Smooth muscle cell (in vitro differentiated cells): ENCODE data around the gene ARHGEF3. TPM values are rescaled to one million over a fixed set of nuclear protein-coding genes. Genes with fewer than 3 reads are reported as not detected.
A peak's percentile ranks its signal among the peaks of the same experiment; 100 is the strongest.

Experiments used
- DNase-seq: peaks from one replicate; lab custom pipeline; 2025; ENCODE audit not compliant: unreplicated experiment; lab: John Stamatoyannopoulos, UW
- H2AFZ ChIP-seq: fragments of 200-600 bp; sonication (generic); 2 replicates; pipeline ENCODE4 v1.6.0; 2016; ENCODE audit warnings: antibody characterized with exemption, low read depth, mild to moderate bottlenecking
- H3F3A ChIP-seq: fragments of 200-600 bp; sonication (generic); 2 replicates; pipeline ENCODE4 v1.6.0; 2017; ENCODE audit warnings: antibody characterized with exemption, low read depth
- H3K27ac ChIP-seq: fragments of 200-600 bp; sonication (generic); 2 replicates; pipeline ENCODE4 v1.5.1; 2016; ENCODE audit warnings: low read depth, mild to moderate bottlenecking
- H3K27me3 ChIP-seq: fragments of 200-600 bp; sonication (generic); 2 replicates; pipeline ENCODE4 v1.6.1; 2016; ENCODE audit warnings: low read depth, mild to moderate bottlenecking
- H3K36me3 ChIP-seq: fragments of 200-600 bp; sonication (generic); 2 replicates; pipeline ENCODE4 v1.5.1; 2016; ENCODE audit warnings: low read depth
- H3K4me1 ChIP-seq: fragments of 200-600 bp; sonication (generic); 2 replicates; pipeline ENCODE4 v1.5.1; 2016; ENCODE audit warnings: low read depth
- H3K4me2 ChIP-seq: fragments of 200-600 bp; sonication (generic); 2 replicates; pipeline ENCODE4 v1.6.0; 2016; ENCODE audit warnings: mild to moderate bottlenecking
- H3K4me3 ChIP-seq: fragments of 200-600 bp; sonication (generic); 2 replicates; pipeline ENCODE4 v1.5.1; 2016; ENCODE audit warnings: mild to moderate bottlenecking
- H3K79me2 ChIP-seq: fragments of 200-600 bp; sonication (generic); 2 replicates; pipeline ENCODE4 v1.6.0; 2016; ENCODE audit warnings: low read depth, mild to moderate bottlenecking
- H3K9ac ChIP-seq: fragments of 200-600 bp; sonication (generic); 2 replicates; pipeline ENCODE4 v1.6.0; 2016; ENCODE audit warnings: low read depth
- H3K9me3 ChIP-seq: fragments of 200-600 bp; sonication (generic); replicated peaks from 2 replicates; pipeline ENCODE4 v1.5.1; 2016; ENCODE audit warnings: low read depth
- H4K20me1 ChIP-seq: fragments of 200-600 bp; sonication (generic); 2 replicates; pipeline ENCODE4 v1.6.0; 2016; ENCODE audit warnings: low read depth
- WGBS: methylation state at CpG from one replicate; pipeline ENCODE4 v1.1.7; 2016; ENCODE audit warnings: low lambda C conversion rate; 5-methylcytosine and 5-hydroxymethylcytosine counted together
- polyA plus RNA-seq: library from polyadenylated mRNA; unstranded; fragments of >200 nt; fragmentation: Nextera tagmentation; extraction: Ambion mirVana; gene quantifications from 2 replicates; pipeline ENCODE4 v1.2.1, GENCODE V29; 2016
- total RNA-seq: library from RNA; depleted of rRNA; stranded (reverse); fragments of >200 nt; gene quantifications from 2 replicates; pipeline ENCODE4 v1.2.3, GENCODE V29; 2014
- TF ChIP-seq, protein P1 (sequence below): fragments of 200-600 bp; sonication (generic); IDR thresholded peaks from 2 replicates; pipeline ENCODE4 v1.5.1; 2017; ENCODE audit warnings: borderline replicate concordance, mild to moderate bottlenecking, antibody characterized with exemption; ENCODE audit not compliant: insufficient read depth, poor library complexity, severe bottlenecking

The ARHGEF3 gene
- total and polyA plus RNA-seq, 2 experiments from 2014 or later, result 131 to 137 TPM

GRCh38 chr3:56783644-56784447 is 17.9 kb downstream of the ARHGEF3 start:
- Histone ChIP-seq H3K4me2 (peak overlapping the region; percentile 71), H4K20me1 (peaks cover 100% of the 10 kb centered on the region), H3K9me3 (no peaks in the 10 kb centered on the region), H3K79me2 (peaks cover 99% of the 10 kb centered on the region), H3K27ac (peak overlapping the region; percentile 88), H3K4me3 (no peak overlapping the region), H3K36me3 (no peaks in the 10 kb centered on the region), H3K9ac (peak overlapping the region; percentile 9), H3K27me3 (no peaks in the 10 kb centered on the region), H3K4me1 (peaks cover 31% of the 10 kb centered on the region), H2AFZ (no peak overlapping the region), H3F3A (peaks cover 33% of the 10 kb centered on the region)
- no peak for DNase-seq
- TF ChIP-seq, protein P1, sequence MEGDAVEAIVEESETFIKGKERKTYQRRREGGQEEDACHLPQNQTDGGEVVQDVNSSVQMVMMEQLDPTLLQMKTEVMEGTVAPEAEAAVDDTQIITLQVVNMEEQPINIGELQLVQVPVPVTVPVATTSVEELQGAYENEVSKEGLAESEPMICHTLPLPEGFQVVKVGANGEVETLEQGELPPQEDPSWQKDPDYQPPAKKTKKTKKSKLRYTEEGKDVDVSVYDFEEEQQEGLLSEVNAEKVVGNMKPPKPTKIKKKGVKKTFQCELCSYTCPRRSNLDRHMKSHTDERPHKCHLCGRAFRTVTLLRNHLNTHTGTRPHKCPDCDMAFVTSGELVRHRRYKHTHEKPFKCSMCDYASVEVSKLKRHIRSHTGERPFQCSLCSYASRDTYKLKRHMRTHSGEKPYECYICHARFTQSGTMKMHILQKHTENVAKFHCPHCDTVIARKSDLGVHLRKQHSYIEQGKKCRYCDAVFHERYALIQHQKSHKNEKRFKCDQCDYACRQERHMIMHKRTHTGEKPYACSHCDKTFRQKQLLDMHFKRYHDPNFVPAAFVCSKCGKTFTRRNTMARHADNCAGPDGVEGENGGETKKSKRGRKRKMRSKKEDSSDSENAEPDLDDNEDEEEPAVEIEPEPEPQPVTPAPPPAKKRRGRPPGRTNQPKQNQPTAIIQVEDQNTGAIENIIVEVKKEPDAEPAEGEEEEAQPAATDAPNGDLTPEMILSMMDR, result no peak
- 60% methylated on average over 8 of the region's 8 CpGs for WGBS

DNA sequence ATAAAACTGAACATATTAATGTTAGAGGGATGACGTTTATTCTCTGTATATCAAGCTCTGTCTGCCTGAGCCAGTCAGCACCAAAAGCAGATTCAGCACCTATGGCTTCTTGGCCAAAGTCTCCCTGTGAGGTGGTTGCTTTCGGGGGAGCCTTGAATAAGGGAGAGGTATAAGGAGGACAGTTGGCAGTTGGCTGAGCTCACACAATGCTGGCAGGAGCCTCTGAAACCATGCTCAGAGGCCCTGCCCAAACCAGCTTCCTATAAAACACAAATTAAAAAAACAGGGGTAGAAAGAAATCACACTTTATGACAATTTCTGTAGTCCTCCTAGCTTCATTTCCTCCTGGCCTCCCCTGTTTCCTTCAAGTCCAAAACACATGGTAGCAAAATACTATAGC is 18.8 kb downstream of the ARHGEF3 start:
- Histone ChIP-seq H3K36me3 (no peaks in the 10 kb centered on the region), H3K4me1 (peaks cover 31% of the 10 kb centered on the region), H2AFZ (no peak overlapping the region), H3F3A (peaks cover 39% of the 10 kb centered on the region), H3K4me3 (no peak overlapping the region), H3K27ac (peak overlapping the region; percentile 88), H3K79me2 (peaks cover 99% of the 10 kb centered on the region), H3K4me2 (peak overlapping the region; percentile 71), H3K9ac (no peak overlapping the region), H3K9me3 (no peaks in the 10 kb centered on the region), H3K27me3 (no peaks in the 10 kb centered on the region), H4K20me1 (peaks cover 100% of the 10 kb centered on the region)
- 90% methylated on average over 2 of the region's 2 CpGs for WGBS
- TF ChIP-seq, protein P1, result no peak
- no peak for DNase-seq

GRCh38 chr3:56782215-56782614 is 19.5 kb downstream of the ARHGEF3 start:
- Histone ChIP-seq H3K4me3 (no peak overlapping the region), H4K20me1 (peaks cover 100% of the 10 kb centered on the region), H3K4me2 (peak overlapping the region; percentile 71), H3K36me3 (no peaks in the 10 kb centered on the region), H3K9me3 (no peaks in the 10 kb centered on the region), H3K27me3 (no peaks in the 10 kb centered on the region), H3K4me1 (peaks cover 31% of the 10 kb centered on the region), H3F3A (peaks cover 40% of the 10 kb centered on the region), H3K27ac (peak overlapping the region; percentile 88), H3K79me2 (peaks cover 99% of the 10 kb centered on the region), H3K9ac (no peak overlapping the region), H2AFZ (no peak overlapping the region)
- 56% methylated on average over 4 of the region's 4 CpGs for WGBS
- no peak for DNase-seq
- TF ChIP-seq, protein P1, result no peak
